GM18519 (cell line): Measurements from ENCODE around the gene OPCML.

Experiments
- ATAC-seq: cut with Tn5 transposase; IDR thresholded peaks from one replicate; pipeline ENCODE4 v1.9.1; 2021; ENCODE audit warnings: mild to moderate bottlenecking, moderate library complexity; ENCODE audit not compliant: unreplicated experiment, low FRiP score

OPCML gene

DNA sequence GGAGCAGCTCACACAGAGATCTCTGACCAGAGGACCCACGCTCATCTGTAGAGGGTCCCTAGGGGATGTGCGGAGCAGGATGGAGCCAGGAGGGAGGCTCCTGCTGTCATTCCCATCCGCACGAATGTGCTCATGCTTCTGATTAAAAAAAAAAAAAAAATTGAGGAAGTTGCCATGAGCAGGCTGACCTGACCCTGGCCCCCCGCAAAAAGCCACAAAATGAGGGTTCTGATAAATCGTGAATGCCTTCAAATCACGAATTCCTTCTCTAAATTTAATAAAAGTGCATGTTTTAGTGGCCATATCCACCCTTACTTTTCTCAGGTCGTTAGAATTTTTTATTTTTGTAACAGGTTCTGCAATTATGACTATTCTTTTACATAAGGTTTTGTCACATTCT, 378.2 kb downstream of the OPCML start:
- ATAC-seq = no peak

DNA sequence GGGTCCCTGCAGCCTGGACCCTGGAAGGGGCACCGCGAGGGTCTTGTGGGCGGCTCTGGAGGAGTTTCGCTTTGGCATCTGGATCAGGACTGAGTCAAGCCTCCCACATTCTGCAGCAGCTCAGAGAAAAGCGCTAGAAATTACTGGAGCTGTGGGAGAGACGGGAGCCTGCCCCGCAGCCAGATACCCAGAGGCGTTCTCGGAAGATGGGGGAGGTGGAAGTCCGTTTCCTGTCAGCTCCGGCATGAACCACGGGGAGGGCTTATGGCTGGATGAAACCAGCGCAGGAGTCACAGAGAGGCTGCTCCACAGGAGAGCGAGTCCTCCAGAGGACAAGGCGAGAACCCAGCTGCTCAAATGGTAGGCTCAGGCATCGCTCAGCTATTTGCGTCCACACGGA, 379.3 kb downstream of the OPCML start:
- ATAC-seq = no peak

DNA sequence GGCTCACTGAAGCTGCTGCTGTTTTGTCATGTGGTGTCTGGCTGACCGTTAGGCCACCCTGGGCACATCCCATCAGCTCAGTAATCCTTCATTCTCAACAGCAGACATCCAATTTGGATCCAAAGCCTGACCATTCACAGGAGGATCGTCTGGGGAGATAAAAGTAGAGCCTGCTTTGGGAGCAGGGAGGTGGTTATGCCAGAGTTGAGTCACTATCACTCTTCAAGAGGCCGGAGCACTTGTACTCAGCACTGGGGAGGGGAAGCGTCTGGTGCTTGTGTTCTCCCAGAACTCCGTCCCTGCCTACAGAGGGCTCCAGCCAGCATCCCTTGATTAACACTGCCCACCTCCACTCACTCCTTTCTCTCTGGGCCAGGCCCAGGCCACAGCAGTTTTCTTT, 382.6 kb downstream of the OPCML start:
- no peak for ATAC-seq

DNA sequence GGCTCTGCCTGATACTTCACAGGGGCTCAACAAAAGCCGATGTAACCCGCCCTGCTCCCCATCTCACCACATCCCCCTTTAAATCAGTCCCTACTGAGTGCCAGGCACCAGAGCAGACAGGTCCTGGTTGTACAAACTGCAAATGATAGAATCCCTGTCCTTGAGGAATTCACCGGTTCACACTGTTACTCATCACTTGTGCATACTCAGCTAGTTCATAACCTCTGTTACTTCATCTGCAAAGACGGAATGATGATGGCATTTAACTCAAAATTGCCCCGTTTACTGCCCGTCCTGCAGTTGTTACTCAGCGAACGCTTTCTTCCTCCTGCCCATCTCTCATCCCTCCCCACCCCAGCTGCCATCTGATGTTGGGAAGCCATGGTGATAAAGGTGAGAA, 384.7 kb downstream of the OPCML start:
- ATAC-seq = no peak

DNA sequence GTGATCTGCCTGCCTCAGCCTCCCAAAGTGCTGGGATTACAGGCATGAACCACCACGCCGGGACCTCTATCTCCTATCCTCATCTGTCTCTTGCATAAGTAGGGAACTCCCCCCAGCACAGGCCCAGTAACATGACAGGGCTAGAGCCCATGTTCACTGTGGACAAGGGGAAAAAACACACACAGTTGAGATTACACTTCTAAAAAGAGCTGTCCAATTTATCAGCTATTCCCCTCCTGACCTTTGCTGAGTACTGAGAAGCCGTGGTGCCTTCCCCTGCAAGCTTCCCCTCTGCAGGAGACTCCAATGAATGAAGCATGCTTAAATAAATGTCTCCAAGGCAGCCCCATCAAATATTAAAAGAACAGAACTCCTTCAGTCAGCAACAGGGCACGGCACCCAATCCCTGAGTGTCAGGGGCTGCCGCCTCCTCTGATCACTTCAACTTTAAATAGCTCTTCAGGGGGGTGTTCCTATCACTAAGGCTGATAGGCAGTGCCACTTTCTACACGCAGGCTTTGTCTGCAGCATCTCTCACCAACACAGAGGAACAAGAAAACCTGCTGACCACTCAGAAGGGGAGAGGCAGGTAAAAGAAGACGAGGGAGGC, 385.5 kb downstream of the OPCML start:
- ATAC-seq = no peak

DNA sequence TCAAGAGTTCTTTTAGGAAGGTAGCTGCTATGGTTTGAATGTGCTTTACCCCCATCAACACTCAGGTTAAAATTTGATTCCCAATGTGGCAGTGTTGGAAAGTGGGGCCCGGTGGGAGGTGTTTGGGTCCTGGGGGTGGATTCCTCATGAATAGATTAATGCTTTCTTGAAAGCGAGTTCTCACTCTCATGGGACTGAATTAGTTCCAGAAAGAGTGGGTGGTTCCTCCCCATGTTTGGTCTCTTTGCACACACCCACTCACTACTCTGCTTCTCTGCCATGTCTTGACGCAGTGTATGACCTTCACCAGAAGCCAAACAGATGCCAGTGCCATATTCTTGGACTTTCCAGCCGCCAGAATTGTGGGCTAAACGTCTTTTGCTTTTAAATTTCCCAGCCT, 394.4 kb downstream of the OPCML start:
- ATAC-seq = no peak

DNA sequence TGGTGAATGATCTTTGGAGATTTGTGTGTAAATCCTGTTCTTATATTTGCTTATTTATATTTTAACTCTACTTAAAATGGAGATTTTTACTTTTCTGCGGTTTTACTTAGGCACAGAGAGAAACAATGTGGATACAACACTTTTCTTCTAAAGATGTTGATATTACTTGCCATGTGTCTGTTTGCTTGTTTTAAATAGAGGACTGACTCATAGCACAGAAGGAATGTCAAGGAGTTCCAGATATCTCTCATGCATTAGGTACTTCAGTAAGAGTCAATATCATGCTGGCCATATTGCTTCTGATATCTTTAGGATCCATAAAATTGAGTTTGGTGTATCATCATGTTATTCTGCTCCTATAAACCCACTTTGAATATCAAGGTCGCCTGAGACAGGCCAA, 395.0 kb downstream of the OPCML start:
- no peak for ATAC-seq

DNA sequence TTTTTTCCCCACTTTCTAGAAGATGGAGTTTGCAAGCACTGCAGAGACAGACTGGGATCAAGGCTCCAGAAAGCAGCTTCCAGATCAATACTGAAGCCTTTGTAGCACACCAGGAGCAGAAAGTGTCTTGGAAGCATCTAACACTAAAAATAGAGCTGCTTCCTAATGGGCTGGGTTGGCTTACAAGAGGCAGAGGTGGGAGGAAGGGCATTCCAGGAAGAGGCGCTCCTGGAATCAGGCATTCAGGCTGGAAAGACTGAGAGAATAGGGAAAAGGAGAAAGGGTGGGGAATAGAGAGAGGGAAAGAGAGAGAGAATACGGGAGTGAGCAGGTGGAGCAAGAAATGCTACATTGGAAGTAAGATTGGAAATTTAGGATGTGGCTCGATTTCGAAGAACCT, 395.9 kb downstream of the OPCML start:
- ATAC-seq = no peak

DNA sequence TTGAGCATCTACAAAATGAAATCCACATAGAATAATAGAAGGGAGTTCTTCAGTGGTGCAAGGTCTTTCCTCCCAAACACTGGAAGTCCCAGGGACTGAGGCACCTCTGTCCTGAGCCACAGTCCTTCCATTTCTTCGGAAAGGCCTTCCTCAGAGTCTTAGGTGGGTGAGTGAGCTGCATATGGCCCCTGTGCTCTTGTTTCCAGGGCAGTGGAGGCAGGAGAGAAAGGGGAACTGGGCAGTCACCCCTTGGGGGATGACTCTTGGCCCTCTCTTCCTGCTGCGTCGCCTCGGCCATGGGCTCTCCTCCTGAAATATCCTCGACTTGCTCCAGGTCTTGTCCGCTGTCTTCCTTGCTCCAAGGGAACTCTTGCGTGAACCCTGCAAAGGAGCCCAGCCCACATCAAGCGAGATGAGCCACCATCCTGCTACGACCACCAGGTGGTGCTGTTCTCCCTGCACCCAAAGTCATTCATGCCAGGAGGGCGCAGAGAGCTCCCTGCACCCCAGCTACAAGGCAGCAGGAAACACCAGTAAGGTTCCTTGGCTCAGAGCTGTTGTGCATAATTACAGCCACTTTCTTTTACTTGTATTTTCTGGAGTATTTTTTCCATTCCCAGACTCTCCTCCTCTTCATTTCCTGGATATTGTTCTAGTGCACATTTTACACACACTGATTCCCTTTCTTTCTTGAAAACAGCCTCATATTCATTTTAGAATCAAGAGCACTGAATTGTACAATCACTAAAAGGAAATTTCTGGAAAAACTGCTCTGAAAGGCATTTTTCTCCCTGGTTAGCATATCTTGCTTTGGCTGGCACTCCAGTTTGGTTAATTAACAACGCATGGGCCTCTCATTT, 397.8 kb downstream of the OPCML start:
- no peak for ATAC-seq

DNA sequence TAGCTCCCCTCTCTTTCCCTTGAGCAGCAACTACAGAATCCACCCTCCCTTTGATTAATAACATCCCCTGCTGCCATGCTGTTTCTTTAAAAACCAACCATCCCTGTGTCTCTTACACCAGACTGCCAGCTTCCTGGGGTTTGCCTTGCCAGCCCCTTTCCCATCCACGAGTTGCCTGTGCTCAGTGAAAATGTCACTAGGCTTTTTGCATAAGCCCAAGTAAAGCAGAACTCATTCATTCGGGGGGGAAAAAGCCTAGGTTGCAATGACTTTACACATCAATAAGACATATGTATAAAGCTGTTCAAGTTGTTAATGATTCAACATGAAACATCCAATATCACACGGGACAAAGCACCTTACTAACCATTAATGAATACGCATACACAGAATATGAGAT, 398.7 kb downstream of the OPCML start:
- ATAC-seq = no peak

DNA sequence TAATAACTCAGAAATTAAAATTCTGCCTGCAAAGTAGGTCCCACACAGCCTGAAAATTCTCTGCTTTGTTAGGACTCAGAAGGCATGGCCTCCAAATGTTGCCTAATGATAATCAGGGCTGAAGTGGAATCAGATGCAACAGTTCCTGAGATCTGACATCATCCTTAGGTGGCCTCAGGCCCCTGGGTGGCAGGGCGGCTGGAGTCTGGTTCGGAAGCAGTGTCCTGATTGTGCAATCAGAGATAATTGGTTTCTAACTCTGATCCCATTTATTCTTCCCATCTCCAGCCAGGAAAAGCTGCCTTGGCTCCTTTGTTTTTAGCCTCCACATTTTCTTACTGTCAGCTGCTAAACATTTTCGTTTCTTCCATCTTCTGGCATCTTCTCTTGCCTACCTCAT, 399.3 kb downstream of the OPCML start:
- no peak for ATAC-seq

DNA sequence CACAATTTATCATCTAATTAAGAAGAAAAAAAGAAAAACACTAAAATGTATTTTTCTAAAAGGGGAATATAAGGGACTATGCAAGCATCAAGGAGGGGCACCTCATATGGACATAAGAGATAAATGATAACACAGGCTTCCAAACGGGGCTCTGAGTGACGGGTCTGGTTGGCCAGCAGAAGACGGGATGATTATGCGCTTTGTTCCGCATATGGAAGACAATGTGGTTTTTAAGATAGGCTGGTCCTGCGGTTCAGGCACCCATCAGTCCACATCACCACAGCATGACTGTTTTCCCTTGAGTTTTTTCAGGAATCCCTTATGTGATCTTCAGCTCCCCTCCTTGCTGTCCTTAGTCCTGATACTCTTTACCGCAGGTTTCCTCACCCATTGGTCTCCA, 404.6 kb downstream of the OPCML start:
- ATAC-seq = no peak

DNA sequence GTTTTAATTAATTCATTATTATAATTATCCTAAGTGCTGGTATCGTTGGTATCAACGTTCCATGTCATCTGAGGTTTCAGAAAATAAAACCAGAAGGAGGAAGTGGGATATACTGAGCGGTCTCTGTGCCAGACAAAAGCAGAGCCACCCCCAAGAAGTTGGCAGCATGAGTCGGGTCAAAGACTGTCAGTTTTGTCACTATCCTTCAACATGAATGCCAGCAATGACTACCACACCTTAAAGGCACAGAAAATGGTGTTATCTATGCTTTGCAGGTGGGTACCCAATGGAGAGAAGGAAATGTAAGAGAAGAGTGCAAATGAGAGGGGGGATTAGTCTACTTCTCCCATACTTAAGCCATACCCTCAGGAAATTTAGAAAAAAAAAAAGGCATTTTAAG, 408.5 kb downstream of the OPCML start:
- no peak for ATAC-seq

DNA sequence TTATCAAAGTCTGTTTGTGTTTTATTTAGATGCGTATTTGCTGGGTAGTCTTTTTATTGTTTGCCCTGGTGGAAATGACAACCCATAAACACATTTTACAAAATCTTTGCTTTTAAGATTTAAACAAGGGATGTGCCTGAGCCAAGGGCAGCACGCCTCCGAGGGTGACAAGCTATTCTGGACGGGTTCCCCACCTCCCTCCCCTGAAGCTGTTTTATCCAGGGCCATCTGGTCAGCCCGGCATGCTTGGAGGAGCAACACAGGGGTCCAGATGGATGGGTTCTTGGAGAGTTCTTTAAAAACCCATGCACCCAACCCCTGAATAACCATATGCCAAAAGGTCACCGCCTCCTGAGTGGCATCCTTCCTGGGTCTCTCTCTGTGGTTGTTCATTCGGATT, 408.9 kb downstream of the OPCML start:
- no peak for ATAC-seq

DNA sequence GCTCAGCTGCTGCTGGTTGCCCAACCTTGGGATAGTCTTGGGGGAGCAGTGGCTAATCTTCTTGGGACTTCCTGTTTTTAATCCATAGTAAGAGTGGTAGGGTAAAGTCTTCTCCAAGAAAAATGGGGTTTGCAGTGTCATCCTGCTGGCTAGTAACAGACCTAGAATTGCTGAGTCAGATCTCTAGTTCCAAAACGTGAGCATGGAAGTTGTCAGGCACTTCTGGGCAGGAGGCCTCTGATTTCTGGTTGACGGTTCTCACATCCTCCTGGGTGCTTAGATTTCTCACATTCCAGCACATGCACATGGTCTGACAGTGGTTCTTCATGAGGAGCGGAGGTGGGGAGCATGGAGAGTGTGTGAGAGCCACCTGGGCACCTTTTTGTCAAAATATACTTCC, 410.0 kb downstream of the OPCML start:
- no peak for ATAC-seq

DNA sequence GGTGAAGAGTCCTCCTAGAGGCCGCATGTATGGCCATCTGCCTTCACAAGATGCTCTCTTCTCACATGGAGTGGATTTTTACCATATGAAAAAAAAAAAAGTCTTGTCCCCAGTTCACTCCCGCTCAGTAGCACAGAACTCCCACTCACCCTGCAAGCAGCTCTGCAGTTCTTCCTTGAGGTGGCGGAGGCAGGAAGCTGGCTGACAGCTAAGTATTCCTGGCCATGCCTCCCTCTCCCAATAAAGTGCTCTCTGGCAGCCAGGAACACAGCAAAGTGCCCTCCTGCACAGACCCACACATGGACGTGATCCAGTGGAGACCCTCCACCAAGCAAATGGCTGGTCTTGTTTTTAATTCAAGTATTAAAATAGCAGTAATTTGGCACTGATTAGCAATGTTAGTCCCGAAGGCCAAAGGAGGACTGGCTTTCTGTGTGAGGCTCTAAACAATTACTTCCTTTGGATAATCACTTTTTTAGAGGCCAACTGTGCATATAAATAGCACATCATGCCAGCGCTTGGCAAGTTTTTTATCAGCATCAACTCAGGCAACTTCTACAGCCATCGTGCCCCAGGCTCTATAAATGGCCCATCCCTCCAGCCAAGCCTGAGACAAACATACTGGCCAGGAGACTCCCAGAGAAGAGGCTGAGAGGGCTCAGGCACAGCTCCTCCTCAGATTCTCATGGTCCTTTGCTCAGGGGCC, 413.6 kb downstream of the OPCML start:
- no peak for ATAC-seq

DNA sequence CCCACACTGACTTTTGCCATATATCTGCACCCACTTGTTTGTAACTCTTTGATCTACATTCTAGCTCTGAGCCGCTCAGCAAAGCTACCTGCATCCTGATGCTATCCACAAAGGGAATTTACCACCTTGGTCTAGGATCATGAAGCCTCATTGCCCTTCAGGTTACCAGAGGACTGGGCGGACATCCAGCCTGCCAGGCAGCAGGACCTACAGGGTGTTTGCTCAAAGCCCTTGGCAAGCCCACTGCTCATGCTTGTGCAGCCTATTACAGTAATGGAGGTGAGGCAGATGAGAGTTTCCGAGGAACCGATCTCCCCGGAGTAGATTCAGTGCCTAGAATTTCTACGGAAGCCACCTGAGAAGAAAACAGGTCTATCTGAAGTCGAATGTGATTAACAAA, 417.2 kb downstream of the OPCML start:
- ATAC-seq = no peak

DNA sequence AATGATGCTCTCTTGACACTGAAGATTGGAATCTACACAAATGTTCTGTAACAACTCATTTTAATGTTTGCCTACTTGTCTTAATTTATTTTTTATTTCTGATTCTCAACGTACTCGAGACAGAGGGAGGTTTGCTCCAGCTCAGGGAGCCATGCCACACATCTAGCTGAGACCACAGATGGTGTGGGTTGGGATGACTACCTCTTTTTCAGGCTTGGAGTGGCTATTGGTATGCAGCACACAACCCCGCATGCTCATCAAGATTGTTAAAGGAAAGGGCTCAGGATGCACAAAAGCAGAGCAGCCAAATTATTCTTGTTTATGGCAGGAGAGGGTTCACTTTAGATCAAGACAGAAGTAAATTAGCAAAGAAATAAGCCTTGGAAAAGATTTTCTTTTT, 424.5 kb downstream of the OPCML start:
- ATAC-seq = no peak

DNA sequence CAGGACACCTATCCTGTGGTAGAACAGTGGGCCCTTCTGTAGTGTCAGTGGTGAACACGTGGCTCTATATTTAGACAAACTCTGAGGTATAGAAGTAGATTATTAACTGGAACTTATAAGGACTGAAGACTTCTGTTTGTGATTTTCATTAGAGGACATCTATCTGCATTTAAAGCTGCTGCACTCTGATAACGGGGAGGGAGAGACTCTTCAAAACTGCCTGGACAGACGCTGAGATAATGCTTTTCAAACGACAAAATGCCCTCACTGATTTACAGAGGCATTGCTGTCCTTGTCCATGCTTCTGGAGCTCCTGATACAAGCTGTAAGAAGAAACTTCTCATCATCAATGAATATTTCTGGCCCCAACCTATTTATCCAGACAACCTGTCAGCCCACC, 425.2 kb downstream of the OPCML start:
- ATAC-seq = no peak

DNA sequence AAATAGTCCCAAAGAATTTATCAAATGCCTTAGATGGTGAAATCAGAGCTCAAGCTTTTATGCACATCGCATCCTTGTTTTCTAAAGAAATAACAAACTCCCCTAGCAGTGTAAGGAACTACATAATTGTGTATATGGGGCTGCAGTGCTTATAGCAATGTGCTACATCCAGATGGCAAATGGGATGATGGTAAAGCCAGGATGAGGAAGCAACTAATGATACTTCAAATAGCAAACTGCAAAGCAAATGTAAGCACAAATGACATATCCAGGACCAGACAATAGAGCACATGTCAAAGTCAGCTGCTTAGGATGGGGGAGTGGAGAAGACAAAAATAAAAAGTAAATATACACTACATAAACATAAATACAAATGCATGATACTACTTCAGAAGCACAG, 425.9 kb downstream of the OPCML start:
- no peak for ATAC-seq

DNA sequence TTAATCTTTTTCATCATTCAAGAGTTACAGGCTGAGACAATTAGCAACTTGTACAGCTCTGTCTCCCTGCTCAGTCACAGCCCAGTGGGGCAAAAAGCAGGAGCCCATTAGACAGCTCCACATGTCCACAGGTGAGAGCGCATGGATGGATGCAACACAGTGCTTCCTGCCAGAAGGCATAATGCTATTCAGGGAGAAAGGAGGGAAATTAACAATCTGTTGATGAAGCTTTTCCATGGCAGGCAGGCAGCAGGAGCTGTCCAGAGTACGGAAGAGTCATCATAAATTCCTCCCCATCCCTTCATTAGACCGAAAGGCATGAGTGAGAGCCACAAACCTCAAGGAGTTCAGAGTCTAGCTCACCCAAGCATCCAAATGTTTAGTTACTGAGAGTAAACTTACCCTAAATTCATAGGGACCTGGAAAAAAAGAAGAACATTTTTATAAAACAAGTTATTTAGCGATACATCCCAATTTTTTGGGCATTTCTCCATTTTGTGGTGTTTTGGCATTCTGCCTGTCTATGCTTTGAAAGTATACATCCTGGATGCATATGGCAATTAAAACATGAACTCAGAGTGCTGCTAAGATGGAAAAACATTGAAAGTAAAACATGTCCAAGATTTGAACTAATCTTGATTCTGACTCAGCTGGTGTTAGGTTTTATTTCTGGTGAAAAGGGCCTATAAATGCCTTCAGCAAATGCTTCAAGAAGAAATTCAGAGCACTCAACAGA, 428.1 kb downstream of the OPCML start:
- ATAC-seq = no peak
